GM23248 (cell line): ENCODE data around the gene PPP1R36. TPM values are rescaled to one million over a fixed set of nuclear protein-coding genes. Genes with fewer than 3 reads are reported as not detected.

Experiments used
- DNase-seq: peaks from one replicate; pipeline ENCODE4 v3.0.0-alpha.2; 2015
- H2AFZ ChIP-seq: fragments of 200-600 bp; sonication (generic); 2 replicates; pipeline ENCODE4 v1.6.1; 2016; ENCODE audit warnings: antibody characterized with exemption
- H3F3A ChIP-seq: fragments of 200-600 bp; sonication (generic); 2 replicates; pipeline ENCODE4 v1.6.1; 2016; ENCODE audit warnings: mild to moderate bottlenecking, antibody characterized with exemption, mixed run types; ENCODE audit not compliant: insufficient read depth
- H3K27ac ChIP-seq: fragments of 200-600 bp; sonication (generic); 2 replicates; pipeline ENCODE4 v1.5.1; 2016; ENCODE audit warnings: mild to moderate bottlenecking
- H3K27me3 ChIP-seq: fragments of 200-600 bp; sonication (generic); replicated peaks from 2 replicates; pipeline ENCODE4 v1.6.1; 2016; ENCODE audit warnings: mild to moderate bottlenecking; ENCODE audit not compliant: insufficient read depth
- H3K36me3 ChIP-seq: fragments of 200-600 bp; sonication (generic); 2 replicates; pipeline ENCODE4 v1.6.1; 2016; ENCODE audit warnings: low read depth, mild to moderate bottlenecking
- H3K4me1 ChIP-seq: fragments of 200-600 bp; sonication (generic); 2 replicates; pipeline ENCODE4 v1.6.1; 2016; ENCODE audit warnings: mild to moderate bottlenecking; ENCODE audit not compliant: insufficient read depth
- H3K4me2 ChIP-seq: fragments of 200-600 bp; sonication (generic); one replicate; pipeline ENCODE4 v1.6.1; 2016; ENCODE audit warnings: mild to moderate bottlenecking; ENCODE audit not compliant: unreplicated experiment
- H3K4me3 ChIP-seq: fragments of 200-600 bp; sonication (generic); 2 replicates; pipeline ENCODE4 v1.5.1; 2016; ENCODE audit warnings: mild to moderate bottlenecking
- H3K79me2 ChIP-seq: fragments of 200-600 bp; sonication (generic); 2 replicates; pipeline ENCODE4 v1.6.1; 2016; ENCODE audit warnings: mild to moderate bottlenecking; ENCODE audit not compliant: insufficient read depth
- H3K9ac ChIP-seq: fragments of 200-600 bp; sonication (generic); 2 replicates; pipeline ENCODE4 v1.6.1; 2016; ENCODE audit warnings: mild to moderate bottlenecking
- H3K9me2 ChIP-seq: fragments of 200-600 bp; sonication (generic); 2 replicates; pipeline ENCODE4 v1.6.1; 2016; ENCODE audit warnings: mixed run types, mild to moderate bottlenecking, moderate library complexity; ENCODE audit not compliant: insufficient read depth
- H3K9me3 ChIP-seq: fragments of 200-600 bp; sonication (generic); one replicate; pipeline ENCODE4 v1.6.1; 2017; ENCODE audit warnings: low read depth
- H4K20me1 ChIP-seq: fragments of 200-600 bp; sonication (generic); 2 replicates; pipeline ENCODE4 v1.6.0; 2016; ENCODE audit not compliant: insufficient read depth
- EZH2 ChIP-seq: fragments of 200-600 bp; sonication (generic); IDR thresholded peaks from 2 replicates; pipeline ENCODE4 v1.6.1; 2018; ENCODE audit warnings: antibody characterized with exemption, mild to moderate bottlenecking; ENCODE audit not compliant: insufficient read depth, poor library complexity, severe bottlenecking
- EZH2phosphoT487 ChIP-seq: fragments of 200-600 bp; sonication (generic); IDR thresholded peaks from 2 replicates; pipeline ENCODE4 v1.6.1; 2018; ENCODE audit warnings: antibody characterized with exemption, moderate library complexity, mild to moderate bottlenecking, low read depth; ENCODE audit not compliant: insufficient read depth
- WGBS, 2 experiments: methylation state at CpG; one replicate each; pipeline ENCODE4 v1.1.6; 2015 to 2017; ENCODE audit warnings: low lambda C conversion rate in 2 of 2, low coverage in 1 of 2; ENCODE audit errors: missing lambda C conversion rate in 2 of 2; 5-methylcytosine and 5-hydroxymethylcytosine counted together
- in situ Hi-C: fragments of 300-500 bp; cut with MboI; formaldehyde crosslinking; loops from 2 replicates; pipeline ENCODE4 v1.15.0; 2020
- polyA plus RNA-seq: library from polyadenylated mRNA; unstranded; fragments of >200 nt; fragmentation: Nextera tagmentation; extraction: Ambion mirVana; gene quantifications from 2 replicates; pipeline ENCODE4 v1.2.1, GENCODE V29; 2016
- total RNA-seq: library from RNA; depleted of rRNA; stranded (reverse); fragments of >200 nt; shearing (Covaris generic); gene quantifications from 2 replicates; pipeline ENCODE4 v1.2.3, GENCODE V29; 2014

Gene PPP1R36
- total and polyA plus RNA-seq, 2 experiments from 2014 or later: 1.6 to 2.0 TPM

DNA sequence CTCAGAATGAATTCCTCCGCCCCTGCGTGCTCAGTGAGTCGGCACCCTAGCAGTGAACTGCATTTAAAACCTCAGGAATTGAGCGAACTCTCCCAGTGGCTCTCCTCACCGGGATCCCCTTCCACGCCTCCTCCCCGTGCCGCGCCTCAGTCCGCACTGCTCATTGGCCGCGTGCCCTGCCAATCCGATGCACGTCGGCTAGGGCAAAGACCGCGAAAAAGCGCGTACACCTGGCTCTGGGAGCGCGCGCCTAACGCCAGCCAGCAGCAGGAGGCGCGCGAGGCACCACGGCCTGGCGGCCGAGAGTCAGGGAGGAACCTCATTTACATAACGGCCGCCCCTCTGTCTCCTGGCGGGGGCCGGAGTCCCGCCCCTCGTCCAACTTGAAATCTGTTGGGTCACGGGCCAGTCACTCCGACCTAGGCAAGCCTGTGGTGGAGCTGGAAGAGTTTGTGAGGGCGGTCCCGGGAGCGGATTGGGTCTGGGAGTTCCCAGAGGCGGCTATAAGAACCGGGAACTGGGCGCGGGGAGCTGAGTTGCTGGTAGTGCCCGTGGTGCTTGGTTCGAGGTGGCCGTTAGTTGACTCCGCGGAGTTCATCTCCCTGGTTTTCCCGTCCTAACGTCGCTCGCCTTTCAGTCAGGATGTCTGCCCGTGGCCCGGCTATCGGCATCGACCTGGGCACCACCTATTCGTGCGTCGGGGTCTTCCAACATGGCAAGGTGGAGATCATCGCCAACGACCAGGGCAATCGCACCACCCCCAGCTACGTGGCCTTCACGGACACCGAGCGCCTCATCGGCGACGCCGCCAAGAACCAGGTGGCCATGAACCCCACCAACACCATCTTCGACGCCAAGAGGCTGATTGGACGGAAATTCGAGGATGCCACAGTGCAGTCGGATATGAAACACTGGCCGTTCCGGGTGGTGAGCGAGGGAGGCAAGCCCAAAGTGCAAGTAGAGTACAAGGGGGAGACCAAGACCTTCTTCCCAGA is 9.3 kb upstream of the PPP1R36 start, which contains the start of gene HSPA2:
Gene HSPA2 (plus strand): TSS at position 534 of the 995 bp plus-strand sequence. CDS start 109 bp downstream, at position 643.
- TF ChIP-seq EZH2: no peak
- TF ChIP-seq EZH2phosphoT487: no peak
- Histone ChIP-seq H3K9me3 (no peaks in the 10 kb centered on the region), H3K9ac (peak within 1 kb of the TSS; percentile 88), H3K9me2 (no peaks in the 10 kb centered on the region), H4K20me1 (no peaks in the 10 kb centered on the region), H3F3A (peaks cover 52% of the 10 kb centered on the region), H3K4me3 (peak within 1 kb of the TSS; percentile 77), H3K36me3 (no peaks in the 10 kb centered on the region), H3K4me2 (peak within 1 kb of the TSS; percentile 72), H3K27me3 (no peaks in the 10 kb centered on the region), H3K4me1 (peaks cover 28% of the 10 kb centered on the region), H3K79me2 (peaks cover 5% of the 10 kb centered on the region; the same call in 1 of the 2 replicates), H2AFZ (peak within 1 kb of the TSS; percentile 87), H3K27ac (peak within 1 kb of the TSS; percentile 92)
- in situ Hi-C loops: loop anchor here (10.0 kb wide), 1 partner anchor 94 kb away; no protein-coding TSS in a partner anchor
- DNase-seq: peak; percentile 100
- 5% methylated on average over 79 of the region's 79 CpGs for WGBS, 2 experiments

DNA sequence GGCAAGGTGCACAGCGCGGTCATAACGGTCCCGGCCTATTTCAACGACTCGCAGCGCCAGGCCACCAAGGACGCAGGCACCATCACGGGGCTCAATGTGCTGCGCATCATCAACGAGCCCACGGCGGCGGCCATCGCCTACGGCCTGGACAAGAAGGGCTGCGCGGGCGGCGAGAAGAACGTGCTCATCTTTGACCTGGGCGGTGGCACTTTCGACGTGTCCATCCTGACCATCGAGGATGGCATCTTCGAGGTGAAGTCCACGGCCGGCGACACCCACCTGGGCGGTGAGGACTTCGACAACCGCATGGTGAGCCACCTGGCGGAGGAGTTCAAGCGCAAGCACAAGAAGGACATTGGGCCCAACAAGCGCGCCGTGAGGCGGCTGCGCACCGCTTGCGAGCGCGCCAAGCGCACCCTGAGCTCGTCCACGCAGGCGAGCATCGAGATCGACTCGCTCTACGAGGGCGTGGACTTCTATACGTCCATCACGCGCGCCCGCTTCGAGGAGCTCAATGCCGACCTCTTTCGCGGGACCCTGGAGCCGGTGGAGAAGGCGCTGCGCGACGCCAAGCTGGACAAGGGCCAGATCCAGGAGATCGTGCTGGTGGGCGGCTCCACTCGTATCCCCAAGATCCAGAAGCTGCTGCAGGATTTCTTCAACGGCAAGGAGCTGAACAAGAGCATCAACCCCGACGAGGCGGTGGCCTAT is 8.3 kb upstream of the PPP1R36 start:
- H3K4me1 ChIP-seq: peaks cover 21% of the 10 kb centered on the region
- H3K79me2 ChIP-seq: peaks cover 5% of the 10 kb centered on the region; the same call in 1 of the 2 replicates
- WGBS, 2 experiments: 18 to 20% methylated on average over 72 to 73 of the region's 73 CpGs
- no peaks in the 10 kb centered on the region for H3K9me3 ChIP-seq
- no peaks in the 10 kb centered on the region for H3K27me3 ChIP-seq
- H4K20me1 ChIP-seq: no peaks in the 10 kb centered on the region
- no peaks in the 10 kb centered on the region for H3K36me3 ChIP-seq
- no peak overlapping the region for H3K9ac ChIP-seq
- peak overlapping the region; percentile 69 for H3K4me3 ChIP-seq
- H3K4me2 ChIP-seq: peak overlapping the region; percentile 72
- peaks cover 43% of the 10 kb centered on the region for H3F3A ChIP-seq
- H3K27ac ChIP-seq: no peak overlapping the region
- TF ChIP-seq EZH2phosphoT487 (no peak), EZH2 (no peak)
- in situ Hi-C loops: loop anchor here (10.0 kb wide), 1 partner anchor 93 kb away; no protein-coding TSS in a partner anchor
- peak overlapping the region; percentile 79 for H2AFZ ChIP-seq
- DNase-seq: peak; percentile 61
- no peaks in the 10 kb centered on the region for H3K9me2 ChIP-seq

DNA sequence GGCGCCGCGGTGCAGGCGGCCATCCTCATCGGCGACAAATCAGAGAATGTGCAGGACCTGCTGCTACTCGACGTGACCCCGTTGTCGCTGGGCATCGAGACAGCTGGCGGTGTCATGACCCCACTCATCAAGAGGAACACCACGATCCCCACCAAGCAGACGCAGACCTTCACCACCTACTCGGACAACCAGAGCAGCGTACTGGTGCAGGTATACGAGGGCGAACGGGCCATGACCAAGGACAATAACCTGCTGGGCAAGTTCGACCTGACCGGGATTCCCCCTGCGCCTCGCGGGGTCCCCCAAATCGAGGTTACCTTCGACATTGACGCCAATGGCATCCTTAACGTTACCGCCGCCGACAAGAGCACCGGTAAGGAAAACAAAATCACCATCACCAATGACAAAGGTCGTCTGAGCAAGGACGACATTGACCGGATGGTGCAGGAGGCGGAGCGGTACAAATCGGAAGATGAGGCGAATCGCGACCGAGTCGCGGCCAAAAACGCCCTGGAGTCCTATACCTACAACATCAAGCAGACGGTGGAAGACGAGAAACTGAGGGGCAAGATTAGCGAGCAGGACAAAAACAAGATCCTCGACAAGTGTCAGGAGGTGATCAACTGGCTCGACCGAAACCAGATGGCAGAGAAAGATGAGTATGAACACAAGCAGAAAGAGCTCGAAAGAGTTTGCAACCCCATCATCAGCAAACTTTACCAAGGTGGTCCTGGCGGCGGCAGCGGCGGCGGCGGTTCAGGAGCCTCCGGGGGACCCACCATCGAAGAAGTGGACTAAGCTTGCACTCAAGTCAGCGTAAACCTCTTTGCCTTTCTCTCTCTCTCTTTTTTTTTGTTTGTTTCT is 7.6 kb upstream of the PPP1R36 start:
- 9 to 14% methylated on average over 61 of the region's 61 CpGs for WGBS, 2 experiments
- Histone ChIP-seq H3K9me2 (no peaks in the 10 kb centered on the region), H3K27ac (no peak overlapping the region), H3K4me2 (peak overlapping the region; percentile 68), H3K4me3 (peak overlapping the region; percentile 69), H3K36me3 (no peaks in the 10 kb centered on the region), H3K9me3 (no peaks in the 10 kb centered on the region), H4K20me1 (no peaks in the 10 kb centered on the region), H2AFZ (peak overlapping the region; percentile 79), H3K27me3 (no peaks in the 10 kb centered on the region), H3K9ac (peak overlapping the region; percentile 46), H3K4me1 (peaks cover 13% of the 10 kb centered on the region), H3K79me2 (peaks cover 5% of the 10 kb centered on the region; the same call in 1 of the 2 replicates), H3F3A (peaks cover 35% of the 10 kb centered on the region)
- no peak for TF ChIP-seq EZH2
- TF ChIP-seq EZH2phosphoT487: no peak
- DNase-seq: peak; percentile 18
- in situ Hi-C loops: loop anchor here (10.0 kb wide), 1 partner anchor 93 kb away; no protein-coding TSS in a partner anchor
